GM18508 (cell line): ENCODE results near the gene MACROD2.
"Not testable (repeated sequence)": the region's sequence is repeated elsewhere in the genome, so short reads cannot be mapped to it uniquely, and the experiment has no call there.

Source experiments
- ATAC-seq: cut with Tn5 transposase; IDR thresholded peaks from one replicate; pipeline ENCODE4 v1.9.1; 2021; ENCODE audit warnings: moderate number of reproducible peaks; ENCODE audit not compliant: insufficient read depth, unreplicated experiment

MACROD2 gene

DNA sequence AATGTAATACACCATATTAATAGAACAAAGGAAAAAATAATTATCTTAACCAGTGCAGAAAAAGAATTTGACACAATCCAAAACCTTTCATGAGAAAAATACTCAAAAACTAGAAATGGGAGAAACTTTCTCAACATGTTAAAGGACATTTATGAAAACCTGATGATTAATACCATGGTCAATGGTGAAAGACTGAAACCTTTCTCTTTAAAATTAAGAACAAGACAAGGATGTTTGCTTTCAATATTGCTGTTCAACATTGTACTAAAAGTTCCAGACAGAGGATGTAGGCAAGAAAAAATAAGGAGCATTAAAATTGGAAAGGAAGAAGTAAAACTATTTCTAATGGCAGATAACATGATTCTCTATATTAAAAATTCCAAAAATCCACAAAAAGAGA, 1323.4 kb downstream of the MACROD2 start:
- ATAC-seq = no peak

DNA sequence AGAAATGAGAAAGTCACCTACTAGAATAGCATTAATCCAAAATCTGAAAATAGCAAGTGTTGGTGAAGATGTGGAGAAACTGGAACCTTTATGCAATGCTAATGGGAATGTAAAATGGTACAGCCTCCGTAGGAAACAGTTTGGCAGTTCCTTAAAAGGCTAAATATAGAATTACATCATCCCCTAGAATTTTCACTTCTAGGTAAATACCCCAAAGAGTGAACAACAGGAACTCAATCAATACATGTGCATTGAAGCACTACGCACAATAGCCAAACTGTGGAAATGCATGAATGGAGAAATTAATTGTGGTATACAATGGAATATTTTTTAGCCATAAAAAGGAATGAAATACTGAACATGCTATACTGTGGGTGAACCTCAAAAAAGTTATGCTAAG, 1324.1 kb downstream of the MACROD2 start:
- no peak for ATAC-seq

DNA sequence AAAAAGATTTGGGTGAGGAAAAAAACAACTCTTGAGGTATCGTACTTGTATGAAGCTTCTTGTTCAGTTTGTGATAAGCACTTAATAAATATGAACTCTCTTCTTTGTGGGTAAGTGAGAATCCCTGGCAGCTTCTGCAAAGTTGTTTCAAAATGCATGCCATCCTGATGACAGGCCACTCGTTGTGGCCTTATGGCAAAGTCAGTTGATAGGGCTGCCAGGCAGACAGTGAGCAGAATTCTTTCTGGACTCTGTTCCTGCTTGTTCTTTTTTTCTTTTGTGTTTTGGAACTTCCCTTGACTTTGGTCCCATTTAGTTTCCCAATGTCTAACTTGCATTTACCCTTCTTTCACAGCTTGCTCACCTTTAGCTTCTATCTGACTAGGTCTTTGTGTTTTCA, 1325.6 kb downstream of the MACROD2 start:
- no peak for ATAC-seq

DNA sequence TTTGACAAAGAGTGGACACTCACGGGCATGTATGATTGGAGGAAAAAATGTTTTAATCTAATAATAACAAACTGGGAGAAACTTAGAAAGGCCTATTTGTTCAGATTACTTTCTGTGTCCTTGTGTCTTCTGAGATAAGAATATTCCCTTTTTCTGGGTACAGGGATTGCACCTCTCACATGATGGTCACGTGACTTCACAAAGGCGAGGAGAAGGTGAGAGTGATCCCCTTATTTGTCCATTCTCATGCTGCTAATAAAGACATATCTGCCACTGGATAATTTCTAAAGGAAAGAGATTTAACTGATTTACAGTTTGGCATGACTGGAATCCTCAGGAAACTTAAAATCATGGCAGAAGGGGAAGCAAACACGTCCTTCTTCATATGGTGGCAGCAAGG, 1331.8 kb downstream of the MACROD2 start:
- ATAC-seq = no peak

DNA sequence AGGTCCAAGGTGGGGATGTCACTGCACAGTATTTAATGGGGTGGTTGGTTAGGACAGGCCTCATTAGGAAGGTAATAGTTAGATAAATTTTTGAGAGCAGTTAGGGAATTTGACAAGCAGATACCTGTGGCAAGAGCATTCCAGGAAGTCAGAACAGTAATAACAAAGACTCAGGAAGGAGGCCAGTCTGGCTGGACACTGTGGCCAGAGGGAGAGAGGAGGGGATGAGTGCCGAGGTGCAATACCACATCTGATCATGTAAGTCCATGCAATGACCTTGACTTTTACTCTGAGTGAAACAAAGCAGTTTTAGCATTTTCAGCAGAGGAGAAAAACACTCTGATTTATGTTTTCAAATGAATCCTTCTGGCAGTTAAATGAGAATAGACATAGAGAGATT, 1332.8 kb downstream of the MACROD2 start:
- no peak for ATAC-seq

DNA sequence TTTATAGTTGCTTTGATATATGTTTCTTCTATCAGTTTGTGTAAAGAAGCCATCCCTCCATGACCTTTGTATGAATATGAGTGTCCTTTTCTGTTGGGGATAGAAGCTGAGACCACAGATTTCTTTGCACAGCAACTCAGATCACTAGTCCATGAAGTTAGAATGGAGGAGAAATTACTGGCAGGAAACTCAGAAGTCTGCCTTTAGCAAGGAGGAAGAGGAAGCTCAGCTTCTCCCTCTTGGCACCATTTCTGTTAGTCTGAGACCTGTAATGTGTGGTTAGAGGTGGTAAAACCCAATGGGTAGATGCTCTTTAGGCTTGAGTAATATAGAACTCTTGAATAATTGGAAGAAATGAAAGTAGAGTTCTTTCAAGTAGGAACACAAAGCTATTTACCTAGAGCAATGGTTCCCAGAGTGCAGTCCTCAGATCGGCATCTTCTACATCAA, 1337.4 kb downstream of the MACROD2 start:
- ATAC-seq = no peak

DNA sequence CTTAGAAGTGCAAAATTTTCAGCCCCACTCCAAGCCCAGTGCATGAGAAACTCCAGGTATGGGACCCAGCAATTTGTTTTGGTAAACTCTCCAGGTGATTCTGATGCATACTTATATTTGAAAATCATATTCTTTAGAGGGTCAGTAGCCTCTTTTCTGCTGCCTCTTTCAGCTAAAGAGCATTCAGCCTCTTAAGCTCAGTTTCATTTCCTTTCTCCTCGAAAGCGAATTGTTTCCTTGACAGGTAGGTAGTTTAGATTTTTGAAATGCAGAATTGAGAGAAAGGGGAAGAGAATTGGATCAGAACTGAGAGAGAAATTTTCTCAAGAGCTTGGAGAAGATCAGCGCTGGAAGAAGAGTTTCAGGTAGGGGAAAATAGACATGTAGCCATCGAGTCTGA, 1337.9 kb downstream of the MACROD2 start:
- ATAC-seq = no peak

DNA sequence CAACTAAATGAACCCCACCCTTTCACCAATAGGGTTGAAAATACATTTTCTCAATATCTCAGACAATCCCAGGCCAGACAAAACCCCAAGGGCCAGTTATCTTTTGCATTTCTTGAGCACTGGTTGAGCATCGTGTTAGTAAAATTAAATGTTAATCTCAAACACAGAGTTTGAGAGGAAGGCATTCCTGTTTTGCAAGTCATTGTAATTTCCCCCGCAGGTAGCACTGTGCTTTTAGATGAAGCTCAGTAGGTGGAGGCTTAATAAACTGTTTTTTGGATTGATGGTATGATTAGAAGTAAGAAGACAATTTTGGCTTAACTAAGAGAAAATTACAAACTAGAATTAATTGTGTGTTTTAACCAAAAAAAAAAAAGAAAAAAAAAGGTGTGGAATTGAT, 1340.7 kb downstream of the MACROD2 start:
- no peak for ATAC-seq

DNA sequence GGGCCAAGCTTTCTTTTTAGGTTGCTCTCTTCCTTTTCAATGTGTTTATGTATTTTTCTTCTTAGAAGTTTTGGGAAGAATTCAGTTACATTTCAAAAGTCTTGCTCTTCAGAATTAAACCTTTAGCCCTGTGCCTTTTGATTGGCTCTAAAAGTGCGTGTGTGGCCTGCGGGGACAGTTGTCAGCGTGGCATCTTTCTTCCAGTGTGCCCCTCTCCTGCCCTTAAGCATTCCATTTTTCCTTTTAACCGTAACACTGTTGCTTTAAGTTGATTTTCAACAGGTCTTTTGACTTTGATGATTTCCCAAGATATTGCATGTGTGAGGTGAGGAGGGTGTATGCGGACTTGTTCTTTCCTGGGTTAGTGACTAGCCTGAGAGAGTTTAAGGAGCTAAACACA, 1341.2 kb downstream of the MACROD2 start:
- ATAC-seq = no peak

DNA sequence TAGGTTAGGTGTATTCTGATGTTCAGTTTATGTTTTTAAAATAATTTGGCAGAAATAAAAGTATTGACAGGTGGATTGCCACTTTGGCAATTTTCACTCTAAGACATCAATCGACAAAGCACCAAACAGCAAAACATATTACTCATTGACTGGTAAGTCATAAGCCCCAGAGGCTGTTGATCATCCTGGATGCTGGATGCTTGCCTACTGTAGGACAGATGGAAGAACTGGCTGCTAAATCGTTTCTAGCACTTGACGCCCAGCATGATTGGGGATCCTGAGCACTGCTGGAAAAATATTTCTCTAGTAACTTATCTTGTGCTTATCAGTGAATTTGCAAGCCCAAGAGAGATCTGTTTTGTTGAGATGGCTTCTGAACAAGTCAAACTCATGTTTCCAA, 1343.9 kb downstream of the MACROD2 start:
- ATAC-seq = no peak

DNA sequence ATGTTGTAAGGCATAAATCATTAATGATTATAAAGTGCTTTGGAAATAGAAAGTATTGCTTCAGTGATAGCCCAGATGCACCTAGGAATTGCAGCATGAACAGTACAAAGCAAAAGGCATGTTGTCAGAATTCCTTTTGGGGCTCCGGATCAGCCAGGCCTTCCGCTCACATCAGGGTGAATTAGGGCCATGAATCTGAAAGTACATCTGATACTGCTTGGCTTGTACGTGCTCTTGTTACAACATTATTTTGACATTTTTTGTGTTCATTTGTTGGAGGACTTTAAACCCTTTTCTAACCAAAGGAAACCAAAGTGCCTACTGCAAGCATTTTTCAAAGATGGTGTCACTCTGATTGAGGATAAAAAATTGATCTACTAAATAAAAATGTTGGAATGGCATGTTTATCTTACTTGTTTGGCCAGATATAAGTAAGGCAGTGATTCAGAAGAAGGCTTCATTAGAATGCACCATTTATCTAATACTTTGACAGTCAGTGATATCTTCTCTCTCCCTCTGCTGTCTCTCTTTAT, 1347.7 kb downstream of the MACROD2 start:
- no peak for ATAC-seq

DNA sequence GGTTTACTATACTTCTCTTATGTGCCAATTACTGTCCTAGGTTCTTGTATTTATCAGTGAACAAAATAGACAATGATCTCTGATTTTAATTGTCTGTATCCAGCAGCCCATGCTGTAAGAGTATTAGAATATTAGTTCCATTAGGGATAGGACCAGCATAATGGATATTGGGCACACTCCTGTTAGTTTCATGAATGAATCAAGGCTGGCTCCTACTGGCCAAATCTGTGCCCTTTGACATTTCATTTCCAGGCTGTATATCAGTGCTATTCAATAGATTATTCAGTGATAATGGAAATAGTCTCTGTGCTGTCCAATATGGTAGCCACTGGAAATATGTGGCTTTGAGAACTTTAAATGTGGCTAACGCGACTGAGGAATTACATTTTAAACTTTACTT, 1350.0 kb downstream of the MACROD2 start:
- no peak for ATAC-seq

DNA sequence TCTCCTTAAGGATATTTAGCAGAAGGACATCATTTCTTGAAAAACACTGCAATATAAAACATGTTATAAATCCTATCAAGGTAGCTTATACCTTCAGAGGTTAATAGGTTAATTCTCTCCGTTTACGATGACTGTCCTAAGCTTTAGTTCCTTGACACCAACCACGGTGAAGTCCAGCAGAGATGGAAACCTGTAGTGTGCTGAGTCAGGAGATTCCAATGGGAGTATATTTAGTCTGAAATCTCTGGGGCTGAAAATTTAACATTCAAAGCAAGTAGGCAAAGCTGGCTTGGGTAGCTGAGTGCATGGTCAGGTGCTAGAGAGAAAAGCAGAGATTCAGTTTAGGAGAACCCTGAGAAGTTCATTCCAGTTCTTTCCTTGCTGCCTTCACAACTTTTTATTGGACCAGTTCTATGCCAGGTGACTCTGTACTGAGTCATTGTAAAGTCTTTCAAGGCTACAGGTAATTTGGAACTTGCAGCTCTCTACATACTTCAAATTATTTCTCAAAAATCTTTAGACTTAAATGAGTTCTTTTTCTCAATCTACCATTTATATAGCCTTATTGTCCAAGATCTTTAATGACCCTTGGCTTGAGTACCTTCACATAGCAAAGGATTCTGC, 1351.5 kb downstream of the MACROD2 start:
- ATAC-seq = no peak

DNA sequence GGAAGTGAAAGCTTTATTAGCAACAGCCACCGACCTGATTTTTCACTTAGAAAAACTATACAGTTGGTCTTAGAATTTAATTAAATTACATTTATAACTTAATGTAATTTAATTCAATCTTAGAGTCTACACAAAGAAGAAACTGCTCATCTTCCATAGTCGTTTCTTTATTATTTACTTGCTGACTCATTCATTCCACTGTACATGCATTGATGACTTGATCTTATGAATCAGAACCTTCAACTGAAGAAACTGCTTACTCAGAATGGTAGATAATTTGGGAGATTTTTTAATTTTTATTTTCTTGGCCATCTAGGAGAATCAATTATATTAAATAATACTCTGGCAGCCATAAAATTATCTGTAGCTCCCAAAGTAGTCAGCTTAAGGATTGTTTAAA, 1363.7 kb downstream of the MACROD2 start:
- no peak for ATAC-seq

DNA sequence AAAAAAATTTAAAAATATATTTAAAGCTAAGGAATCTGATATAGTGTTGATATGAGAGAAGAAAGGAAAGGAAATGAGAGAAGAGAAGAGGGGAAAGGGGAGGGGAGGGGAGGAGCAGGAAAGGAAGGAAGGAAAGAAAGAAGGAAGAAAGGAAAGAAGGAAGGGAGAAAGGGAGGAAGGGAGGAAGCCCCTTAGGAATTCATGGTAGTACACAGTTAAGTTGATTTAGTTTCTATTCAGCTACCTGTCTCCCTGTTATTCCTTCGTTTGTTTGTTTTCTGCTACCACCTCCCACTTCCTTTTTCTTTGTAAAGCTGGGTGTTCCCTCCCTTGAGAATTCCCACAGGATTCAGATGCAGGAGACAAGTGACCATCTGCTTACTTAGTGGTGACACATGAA, 1367.5 kb downstream of the MACROD2 start:
- no peak for ATAC-seq

DNA sequence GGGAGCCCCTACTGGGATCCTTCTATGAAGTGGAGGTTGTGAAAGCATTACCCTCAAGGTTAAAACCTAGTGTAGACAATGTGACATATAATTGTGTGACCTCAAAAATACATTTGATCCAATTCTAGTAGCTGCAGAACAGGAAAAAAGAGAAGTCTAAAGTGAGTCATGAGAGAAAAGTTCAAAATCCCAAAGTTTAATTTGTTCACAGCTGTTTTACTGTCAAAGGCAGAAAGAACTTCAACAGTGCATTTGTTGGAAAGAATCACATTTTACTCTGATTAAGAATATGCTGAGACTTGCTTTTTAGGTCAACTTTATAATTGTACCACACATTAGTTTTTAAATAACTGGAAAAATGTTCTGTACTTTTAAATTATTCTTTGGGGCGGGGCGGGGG, 1369.5 kb downstream of the MACROD2 start:
- no peak for ATAC-seq

DNA sequence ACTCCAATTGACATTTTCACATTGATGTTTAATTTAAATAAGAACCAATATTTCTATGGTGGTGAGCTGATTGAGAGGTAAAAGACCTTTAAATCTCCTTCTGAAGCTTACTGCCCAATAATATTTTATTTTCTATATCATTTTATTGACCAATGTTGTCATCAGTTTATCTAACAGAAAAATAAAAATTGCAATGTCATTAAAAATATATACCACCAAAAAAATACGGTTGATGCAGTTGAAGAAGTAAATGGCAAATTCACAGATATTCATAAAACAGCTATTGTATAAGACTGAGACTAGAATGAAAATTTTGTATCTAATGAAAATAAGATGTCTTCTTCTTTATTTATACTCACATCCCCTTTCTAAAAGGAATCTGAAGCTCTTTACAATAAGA, 1375.1 kb downstream of the MACROD2 start:
- no peak for ATAC-seq

DNA sequence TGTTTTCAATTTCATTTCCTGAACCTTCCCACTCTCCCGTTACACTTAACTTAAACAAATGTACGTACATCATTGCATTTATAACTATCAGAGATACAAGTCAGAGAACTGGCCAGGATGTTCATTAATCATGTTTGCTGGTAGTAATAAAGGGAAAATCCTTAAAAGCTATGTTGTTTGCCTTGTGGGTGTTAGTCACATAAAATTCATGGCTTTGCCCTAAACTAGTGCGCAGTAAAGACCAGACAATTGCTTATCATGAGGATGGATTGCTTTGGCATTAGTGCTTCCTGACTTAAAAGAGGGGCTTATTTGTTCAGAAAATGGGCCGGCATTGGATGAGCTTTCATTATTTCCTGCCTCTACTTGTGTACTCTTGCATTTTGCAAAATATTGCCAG, 1379.4 kb downstream of the MACROD2 start:
- ATAC-seq = no peak

DNA sequence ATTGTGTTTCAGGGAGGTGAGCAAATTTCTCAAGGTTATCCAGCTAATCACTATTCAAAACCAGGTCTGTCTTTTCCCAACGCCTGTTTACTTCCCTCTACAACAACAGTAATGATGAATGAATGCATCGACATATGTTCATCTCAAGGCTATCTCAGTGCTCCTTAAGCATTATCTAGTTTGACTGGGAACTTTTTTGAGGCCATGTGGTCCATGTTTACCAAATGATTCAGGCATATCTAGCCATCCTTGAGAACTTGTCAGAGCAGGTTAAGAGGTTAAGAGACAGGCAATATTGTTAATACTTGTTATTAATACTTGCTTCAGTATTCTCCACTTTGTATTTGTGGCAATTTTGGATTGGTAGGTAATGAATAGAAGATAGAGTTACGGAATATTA, 1380.5 kb downstream of the MACROD2 start:
- ATAC-seq = no peak

DNA sequence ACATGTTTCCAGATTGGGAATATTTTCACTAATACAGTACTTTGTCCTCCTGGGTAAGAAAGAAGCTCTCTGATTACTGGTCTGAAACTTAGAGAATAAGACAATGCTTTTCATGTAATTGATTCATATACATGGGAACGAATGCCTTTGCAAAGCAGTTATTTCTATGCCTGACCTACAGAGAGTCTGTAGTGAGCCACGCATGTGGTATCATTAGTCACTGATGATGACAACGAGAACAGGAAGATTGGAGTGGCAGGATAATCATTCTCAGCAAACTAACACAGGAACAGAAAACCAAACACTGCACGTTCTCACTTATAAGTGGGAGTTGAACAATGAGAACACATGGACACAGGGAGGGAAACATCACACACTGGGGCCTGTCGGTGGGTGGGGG, 1382.3 kb downstream of the MACROD2 start:
- not testable (repeated sequence) for ATAC-seq

DNA sequence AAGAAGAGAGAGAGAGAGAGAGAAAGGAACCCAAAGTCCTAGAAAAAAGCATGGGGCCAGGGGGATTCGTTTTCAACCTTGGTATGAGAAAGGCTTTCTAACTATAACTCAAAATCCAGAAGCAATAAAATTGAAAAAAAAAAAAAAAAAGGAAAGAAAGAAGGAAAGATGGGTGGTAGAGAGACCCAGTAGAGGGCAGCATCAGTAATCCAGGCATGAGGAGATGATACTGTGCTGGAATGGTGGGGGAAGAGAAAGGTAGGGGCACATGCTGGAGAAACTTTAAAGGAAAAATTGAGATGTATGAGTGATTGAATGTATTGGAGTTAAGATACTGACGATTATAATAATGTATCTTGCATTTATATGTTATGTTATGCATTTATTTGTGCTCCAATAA, 1382.8 kb downstream of the MACROD2 start:
- no peak for ATAC-seq

DNA sequence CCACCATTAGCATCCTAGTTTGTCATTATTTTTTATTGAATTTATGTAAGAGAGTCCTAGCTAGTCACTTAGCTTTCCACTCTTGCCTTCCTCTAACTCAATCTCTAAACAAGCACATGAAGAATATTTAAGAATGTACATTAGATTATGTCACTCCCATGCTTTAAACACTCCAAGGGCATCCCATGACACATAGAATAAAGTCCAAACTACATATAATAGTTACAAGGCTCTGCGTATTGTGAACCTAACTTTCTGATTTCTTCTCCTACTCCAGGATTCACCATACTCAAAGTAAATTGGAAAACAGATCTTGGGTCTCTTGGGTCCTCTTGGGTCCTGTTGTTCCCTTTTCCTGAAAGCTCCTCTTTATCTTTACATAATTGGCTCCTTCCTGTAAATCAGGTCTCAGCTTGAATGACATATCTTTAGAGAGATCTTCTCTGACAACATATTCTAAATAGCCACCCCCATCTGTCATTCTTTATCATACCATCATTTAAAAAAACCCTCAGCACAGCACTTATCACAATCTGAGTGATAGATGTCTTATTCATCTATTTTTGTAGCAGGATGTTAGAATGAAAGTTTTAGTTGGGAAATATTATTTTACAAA, 1384.5 kb downstream of the MACROD2 start:
- no peak for ATAC-seq
